ENCODE results near the gene PRKCE. TPM values are rescaled to one million over a fixed set of nuclear protein-coding genes. Genes with fewer than 3 reads are reported as not detected.

Gene PRKCE
- total RNA-seq, 4 donors from 2014 or later, result 10.9 to 19.6 (median 14.9) TPM

GRCh38 chr2:45726188-45726587 lies 74.7 kb downstream of the PRKCE start:
- TF ChIP-seq CTCF (IDR thresholded peaks at IDR 0.05; ENCODE audit: low read depth), result no peak

GRCh38 chr2:45728458-45728942 lies 77.0 kb downstream of the PRKCE start:
- TF ChIP-seq CTCF (IDR thresholded peaks at IDR 0.05; ENCODE audit: low read depth), result no peak

GRCh38 chr2:45729753-45730512 lies 78.5 kb downstream of the PRKCE start:
- no peak for TF ChIP-seq CTCF (IDR thresholded peaks at IDR 0.05; ENCODE audit: low read depth)

GRCh38 chr2:45731141-45731540 lies 79.7 kb downstream of the PRKCE start:
- no peak for TF ChIP-seq CTCF (IDR thresholded peaks at IDR 0.05; ENCODE audit: low read depth)

- no peak for TF ChIP-seq CTCF (IDR thresholded peaks at IDR 0.05; ENCODE audit: low read depth)
Measured at GRCh38 chr2:45732436-45732835, 81.0 kb downstream of the PRKCE start.

GRCh38 chr2:45732946-45733345 lies 81.5 kb downstream of the PRKCE start:
- TF ChIP-seq CTCF (IDR thresholded peaks at IDR 0.05; ENCODE audit: low read depth), result no peak

GRCh38 chr2:45734336-45734735 lies 82.9 kb downstream of the PRKCE start:
- no peak for TF ChIP-seq CTCF (IDR thresholded peaks at IDR 0.05; ENCODE audit: low read depth)
